HepG2 (cell line): ENCODE measurements around the gene PKLR. TPM values are rescaled to one million over a fixed set of nuclear protein-coding genes. Genes with fewer than 3 reads are reported as not detected.

Experiments
- BORCS8-MEF2B ChIP-seq: sonication (generic); formaldehyde crosslinking; IDR thresholded peaks from 2 replicates; pipeline ENCODE4 v1.8.0; 2022; ENCODE audit warnings: mild to moderate bottlenecking, missing genetic modification reagents
- HES4 ChIP-seq: sonication (generic); formaldehyde crosslinking; IDR thresholded peaks from 2 replicates; pipeline ENCODE4 v1.9.0; 2021; ENCODE audit warnings: mild to moderate bottlenecking, missing genetic modification reagents, borderline replicate concordance
- KLF16 ChIP-seq, 2 experiments: sonication (generic) in 1 of 2; formaldehyde crosslinking in 1 of 2; IDR thresholded peaks; 2 replicates each; pipeline versions ENCODE4 v1.6.1 to v1.8.0; 2016 to 2023; ENCODE audit warnings: missing genetic modification reagents in 2 of 2, missing compliant biosample characterization in 1 of 2
- NFYB ChIP-seq: sonication (generic); formaldehyde crosslinking; IDR thresholded peaks from 2 replicates; pipeline ENCODE4 v1.4.0; 2020; ENCODE audit warnings: missing genetic modification reagents
- NRL ChIP-seq: sonication (generic); formaldehyde crosslinking; IDR thresholded peaks from 2 replicates; pipeline ENCODE4 v1.5.0; 2020; ENCODE audit warnings: missing genetic modification reagents, mild to moderate bottlenecking, moderate library complexity, borderline replicate concordance
- RBM39 ChIP-seq: fragments of 200-400 bp; formaldehyde crosslinking; IDR thresholded peaks from one replicate; pipeline ENCODE4 v1.6.1; 2018; ENCODE audit warnings: antibody characterized with exemption, mild to moderate bottlenecking, low read depth, low read length; ENCODE audit not compliant: poor library complexity, severe bottlenecking
- SNAPC2 ChIP-seq: sonication (generic); formaldehyde crosslinking; IDR thresholded peaks from 2 replicates; pipeline ENCODE4 v1.8.1; 2022; ENCODE audit warnings: mild to moderate bottlenecking, missing genetic modification reagents
- SOX5 ChIP-seq: IDR thresholded peaks from 2 replicates; pipeline ENCODE4 v1.6.1; 2016; ENCODE audit warnings: borderline replicate concordance
- TGIF2 ChIP-seq: IDR thresholded peaks from 2 replicates; pipeline ENCODE4 v1.6.1; 2016; ENCODE audit warnings: control low read depth, missing compliant biosample characterization
- ZNF431 ChIP-seq: sonication (generic); formaldehyde crosslinking; IDR thresholded peaks from 2 replicates; pipeline ENCODE4 v1.9.0; 2022; ENCODE audit warnings: missing genetic modification reagents, low read depth, mild to moderate bottlenecking, borderline replicate concordance
- ZNF549 ChIP-seq: sonication (generic); formaldehyde crosslinking; IDR thresholded peaks from 2 replicates; pipeline ENCODE4 v1.5.0; 2020; ENCODE audit warnings: missing genetic modification reagents
- ZNF562 ChIP-seq: sonication (generic); formaldehyde crosslinking; IDR thresholded peaks from 2 replicates; pipeline ENCODE4 v1.8.0; 2022; ENCODE audit warnings: missing genetic modification reagents, borderline replicate concordance
- polyA plus RNA-seq, 8 experiments: library from polyadenylated mRNA; depleted of rRNA in 3 of 8; stranded (reverse) in 7 of 8; unstranded in 1 of 8; fragments of >200 nt; fragmentation: Illumina TruSeq in 4 of 8; extraction: Trizol in 4 of 8; gene quantifications; 2 replicates each; pipeline versions ENCODE4 v1.2.1 to v1.2.3, GENCODE V29; 2011 to 2016; ENCODE audit warnings: low read depth in 4 of 8, missing spikeins in 1 of 8, mixed read lengths in 1 of 8; ENCODE audit not compliant: insufficient read depth in 1 of 8
- total RNA-seq, 5 experiments: library from RNA; depleted of rRNA; stranded (reverse); fragments of >200 nt; fragmentation: Illumina TruSeq; extraction: Trizol; gene quantifications; 2 replicates each; pipeline ENCODE4 v1.2.3, GENCODE V29; 2016; ENCODE audit warnings: low read depth in 1 of 5
- TF ChIP-seq, protein P1 (sequence below): sonication (generic); formaldehyde crosslinking; IDR thresholded peaks from 2 replicates; pipeline ENCODE4 v1.8.0; 2022; ENCODE audit warnings: missing genetic modification reagents, mild to moderate bottlenecking, moderate library complexity, borderline replicate concordance
- TF ChIP-seq, protein P2 (sequence below): sonication (generic); formaldehyde crosslinking; IDR thresholded peaks from 2 replicates; pipeline ENCODE4 v1.5.0; 2020; ENCODE audit warnings: missing genetic modification reagents
- TF ChIP-seq, protein P3 (sequence below): sonication (generic); formaldehyde crosslinking; IDR thresholded peaks from one replicate; pipeline ENCODE4 v1.5.1; 2020; ENCODE audit warnings: mild to moderate bottlenecking, missing genetic modification reagents; ENCODE audit errors: not compliant biosample characterization
- TF ChIP-seq, protein P4 (sequence below): sonication (generic); formaldehyde crosslinking; IDR thresholded peaks from 2 replicates; pipeline ENCODE4 v1.8.0; 2022; ENCODE audit warnings: mild to moderate bottlenecking, missing genetic modification reagents, moderate library complexity

PKLR gene
- total and polyA plus RNA-seq, 2 of the 13 experiments (the other 11 are each of a cell fraction or from before 2014, with no cell fraction given), result 10.3 to 29.3 TPM

DNA sequence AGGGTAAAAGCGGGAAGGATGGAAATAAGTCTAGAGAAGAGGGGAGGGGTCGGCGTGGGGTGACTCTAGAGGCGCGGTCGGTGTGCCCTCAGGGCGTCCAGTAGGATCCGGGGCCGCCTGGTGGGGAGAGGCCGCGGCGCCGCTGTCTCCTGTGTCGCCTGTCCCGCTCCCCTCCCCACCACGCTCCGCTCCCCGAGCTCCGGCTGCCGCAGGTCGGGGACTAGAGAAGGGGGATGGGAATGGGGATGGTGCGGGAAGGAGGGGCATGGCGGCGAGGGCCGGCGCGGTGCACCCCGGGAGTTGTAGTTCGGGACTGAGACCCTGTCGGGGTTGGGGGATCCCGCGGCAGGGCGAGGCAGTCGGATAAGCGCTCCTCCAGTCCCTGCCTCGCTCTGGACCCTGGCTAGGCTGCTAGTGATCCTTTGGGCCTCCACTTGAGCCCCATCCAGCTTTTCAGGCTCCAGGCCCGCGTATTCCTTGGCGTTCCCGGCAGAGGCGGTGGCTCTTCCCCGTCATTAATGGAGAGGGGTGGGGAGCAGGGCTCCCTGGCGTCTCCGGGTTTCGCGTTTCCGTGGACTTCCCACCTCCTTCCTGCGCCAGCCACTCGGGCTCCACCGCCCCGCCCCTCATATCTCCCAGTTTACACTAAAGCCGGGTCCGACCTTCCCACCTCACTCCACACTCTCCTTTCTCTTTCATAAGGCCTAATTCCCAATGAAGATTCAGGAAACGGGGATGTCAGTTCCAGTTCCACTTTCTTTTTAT, 45.8 kb downstream of the PKLR start, which contains the start of gene ENTREP3 (continued):
- TF ChIP-seq ZNF549, result no peak
- peak; percentile 81 for TF ChIP-seq RBM39
- TF ChIP-seq SOX5 (CRISPR knock-in tag), result no peak
- TF ChIP-seq KLF16 (CRISPR knock-in tag; IDR thresholded peaks at IDR 0.05), result peak in 1 of 2 experiments; percentile 89; a peak in 2 of 4 replicates
- 0 out of 2 replicates have a peak, but pooled peaks have one; percentile 18 for TF ChIP-seq BORCS8-MEF2B (CRISPR knock-in tag)
- TF ChIP-seq, protein P1, sequence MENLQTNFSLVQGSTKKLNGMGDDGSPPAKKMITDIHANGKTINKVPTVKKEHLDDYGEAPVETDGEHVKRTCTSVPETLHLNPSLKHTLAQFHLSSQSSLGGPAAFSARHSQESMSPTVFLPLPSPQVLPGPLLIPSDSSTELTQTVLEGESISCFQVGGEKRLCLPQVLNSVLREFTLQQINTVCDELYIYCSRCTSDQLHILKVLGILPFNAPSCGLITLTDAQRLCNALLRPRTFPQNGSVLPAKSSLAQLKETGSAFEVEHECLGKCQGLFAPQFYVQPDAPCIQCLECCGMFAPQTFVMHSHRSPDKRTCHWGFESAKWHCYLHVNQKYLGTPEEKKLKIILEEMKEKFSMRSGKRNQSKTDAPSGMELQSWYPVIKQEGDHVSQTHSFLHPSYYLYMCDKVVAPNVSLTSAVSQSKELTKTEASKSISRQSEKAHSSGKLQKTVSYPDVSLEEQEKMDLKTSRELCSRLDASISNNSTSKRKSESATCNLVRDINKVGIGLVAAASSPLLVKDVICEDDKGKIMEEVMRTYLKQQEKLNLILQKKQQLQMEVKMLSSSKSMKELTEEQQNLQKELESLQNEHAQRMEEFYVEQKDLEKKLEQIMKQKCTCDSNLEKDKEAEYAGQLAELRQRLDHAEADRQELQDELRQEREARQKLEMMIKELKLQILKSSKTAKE (CRISPR knock-in tag), result no peak
- peak; percentile 23; the same call in 1 of the 2 replicates for TF ChIP-seq NFYB
- TF ChIP-seq ZNF431 (CRISPR knock-in tag), result no peak
- TF ChIP-seq, protein P2, sequence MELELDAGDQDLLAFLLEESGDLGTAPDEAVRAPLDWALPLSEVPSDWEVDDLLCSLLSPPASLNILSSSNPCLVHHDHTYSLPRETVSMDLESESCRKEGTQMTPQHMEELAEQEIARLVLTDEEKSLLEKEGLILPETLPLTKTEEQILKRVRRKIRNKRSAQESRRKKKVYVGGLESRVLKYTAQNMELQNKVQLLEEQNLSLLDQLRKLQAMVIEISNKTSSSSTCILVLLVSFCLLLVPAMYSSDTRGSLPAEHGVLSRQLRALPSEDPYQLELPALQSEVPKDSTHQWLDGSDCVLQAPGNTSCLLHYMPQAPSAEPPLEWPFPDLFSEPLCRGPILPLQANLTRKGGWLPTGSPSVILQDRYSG (CRISPR knock-in tag), result no peak
- TF ChIP-seq ZNF562, result no peak
- TF ChIP-seq, protein P3, sequence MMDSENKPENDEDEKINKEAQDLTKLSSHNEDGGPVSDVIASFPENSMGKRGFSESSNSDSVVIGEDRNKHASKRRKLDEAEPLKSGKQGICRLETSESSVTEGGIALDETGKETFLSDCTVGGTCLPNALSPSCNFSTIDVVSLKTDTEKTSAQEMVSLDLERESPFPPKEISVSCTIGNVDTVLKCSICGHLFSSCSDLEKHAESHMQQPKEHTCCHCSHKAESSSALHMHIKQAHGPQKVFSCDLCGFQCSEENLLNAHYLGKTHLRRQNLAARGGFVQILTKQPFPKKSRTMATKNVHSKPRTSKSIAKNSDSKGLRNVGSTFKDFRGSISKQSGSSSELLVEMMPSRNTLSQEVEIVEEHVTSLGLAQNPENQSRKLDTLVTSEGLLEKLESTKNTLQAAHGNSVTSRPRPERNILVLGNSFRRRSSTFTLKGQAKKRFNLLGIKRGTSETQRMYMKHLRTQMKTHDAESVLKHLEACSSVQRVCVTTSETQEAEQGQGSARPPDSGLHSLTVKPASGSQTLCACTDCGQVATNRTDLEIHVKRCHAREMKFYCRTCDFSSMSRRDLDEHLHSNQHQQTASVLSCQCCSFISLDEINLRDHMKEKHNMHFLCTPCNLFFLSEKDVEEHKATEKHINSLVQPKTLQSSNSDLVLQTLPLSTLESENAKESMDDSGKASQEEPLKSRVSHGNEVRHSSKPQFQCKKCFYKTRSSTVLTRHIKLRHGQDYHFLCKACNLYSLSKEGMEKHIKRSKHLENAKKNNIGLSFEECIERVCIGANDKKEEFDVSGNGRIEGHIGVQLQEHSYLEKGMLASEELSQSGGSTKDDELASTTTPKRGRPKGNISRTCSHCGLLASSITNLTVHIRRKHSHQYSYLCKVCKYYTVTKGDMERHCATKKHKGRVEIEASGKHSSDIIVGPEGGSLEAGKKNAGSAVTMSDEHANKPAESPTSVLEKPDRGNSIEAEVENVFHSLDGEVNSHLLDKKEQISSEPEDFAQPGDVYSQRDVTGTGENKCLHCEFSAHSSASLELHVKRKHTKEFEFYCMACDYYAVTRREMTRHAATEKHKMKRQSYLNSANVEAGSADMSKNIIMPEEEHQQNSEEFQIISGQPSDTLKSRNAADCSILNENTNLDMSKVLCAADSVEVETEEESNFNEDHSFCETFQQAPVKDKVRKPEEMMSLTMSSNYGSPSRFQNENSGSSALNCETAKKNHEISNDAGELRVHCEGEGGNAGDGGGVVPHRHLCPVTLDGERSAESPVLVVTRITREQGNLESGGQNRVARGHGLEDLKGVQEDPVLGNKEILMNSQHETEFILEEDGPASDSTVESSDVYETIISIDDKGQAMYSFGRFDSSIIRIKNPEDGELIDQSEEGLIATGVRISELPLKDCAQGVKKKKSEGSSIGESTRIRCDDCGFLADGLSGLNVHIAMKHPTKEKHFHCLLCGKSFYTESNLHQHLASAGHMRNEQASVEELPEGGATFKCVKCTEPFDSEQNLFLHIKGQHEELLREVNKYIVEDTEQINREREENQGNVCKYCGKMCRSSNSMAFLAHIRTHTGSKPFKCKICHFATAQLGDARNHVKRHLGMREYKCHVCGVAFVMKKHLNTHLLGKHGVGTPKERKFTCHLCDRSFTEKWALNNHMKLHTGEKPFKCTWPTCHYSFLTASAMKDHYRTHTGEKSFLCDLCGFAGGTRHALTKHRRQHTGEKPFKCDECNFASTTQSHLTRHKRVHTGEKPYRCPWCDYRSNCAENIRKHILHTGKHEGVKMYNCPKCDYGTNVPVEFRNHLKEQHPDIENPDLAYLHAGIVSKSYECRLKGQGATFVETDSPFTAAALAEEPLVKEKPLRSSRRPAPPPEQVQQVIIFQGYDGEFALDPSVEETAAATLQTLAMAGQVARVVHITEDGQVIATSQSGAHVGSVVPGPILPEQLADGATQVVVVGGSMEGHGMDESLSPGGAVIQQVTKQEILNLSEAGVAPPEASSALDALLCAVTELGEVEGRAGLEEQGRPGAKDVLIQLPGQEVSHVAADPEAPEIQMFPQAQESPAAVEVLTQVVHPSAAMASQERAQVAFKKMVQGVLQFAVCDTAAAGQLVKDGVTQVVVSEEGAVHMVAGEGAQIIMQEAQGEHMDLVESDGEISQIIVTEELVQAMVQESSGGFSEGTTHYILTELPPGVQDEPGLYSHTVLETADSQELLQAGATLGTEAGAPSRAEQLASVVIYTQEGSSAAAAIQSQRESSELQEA (CRISPR knock-in tag), result peak; percentile 30
- no peak for TF ChIP-seq SNAPC2 (CRISPR knock-in tag)
- TF ChIP-seq HES4 (CRISPR knock-in tag), result no peak
- TF ChIP-seq TGIF2 (CRISPR knock-in tag), result no peak
- 0 out of 2 replicates have a peak, but pooled peaks have one; percentile 26 for TF ChIP-seq NRL
- TF ChIP-seq, protein P4, sequence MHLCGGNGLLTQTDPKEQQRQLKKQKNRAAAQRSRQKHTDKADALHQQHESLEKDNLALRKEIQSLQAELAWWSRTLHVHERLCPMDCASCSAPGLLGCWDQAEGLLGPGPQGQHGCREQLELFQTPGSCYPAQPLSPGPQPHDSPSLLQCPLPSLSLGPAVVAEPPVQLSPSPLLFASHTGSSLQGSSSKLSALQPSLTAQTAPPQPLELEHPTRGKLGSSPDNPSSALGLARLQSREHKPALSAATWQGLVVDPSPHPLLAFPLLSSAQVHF (CRISPR knock-in tag), result no peak
